KMS-11 (cell line): Measurements from ENCODE around the gene RASAL2.

ENCODE experiments used
- H2AFZ ChIP-seq: fragments of 200-600 bp; sonication (generic); 2 replicates; pipeline ENCODE4 v1.6.1; 2016; ENCODE audit warnings: antibody characterized with exemption, mixed run types, low read depth
- H3K27ac ChIP-seq: fragments of 200-600 bp; sonication (generic); 2 replicates; pipeline ENCODE4 v1.6.1; 2016; ENCODE audit warnings: mild to moderate bottlenecking, mixed run types
- H3K27me3 ChIP-seq: fragments of 200-600 bp; sonication (generic); 2 replicates; pipeline ENCODE4 v1.6.1; 2017; ENCODE audit warnings: mild to moderate bottlenecking, low read depth, mixed run types, moderate library complexity; ENCODE audit not compliant: insufficient read depth
- H3K36me3 ChIP-seq: fragments of 200-600 bp; sonication (generic); 2 replicates; pipeline ENCODE4 v1.6.1; 2017; ENCODE audit warnings: mild to moderate bottlenecking, mixed run types; ENCODE audit not compliant: insufficient read depth
- H3K4me1 ChIP-seq: fragments of 200-600 bp; sonication (generic); 2 replicates; pipeline ENCODE4 v1.6.1; 2016; ENCODE audit warnings: mild to moderate bottlenecking, low read depth, mixed run types; ENCODE audit not compliant: poor library complexity, severe bottlenecking
- H3K4me2 ChIP-seq: fragments of 200-600 bp; sonication (generic); 2 replicates; pipeline ENCODE4 v1.7.0; 2016; ENCODE audit warnings: mild to moderate bottlenecking, mixed run types
- H3K4me3 ChIP-seq: fragments of 200-600 bp; sonication (generic); IDR thresholded peaks from 2 replicates; pipeline ENCODE4 v1.6.1; 2017; ENCODE audit warnings: low read depth, low read length, mixed read lengths; ENCODE audit not compliant: insufficient read depth
- H3K79me2 ChIP-seq: fragments of 200-600 bp; sonication (generic); 2 replicates; pipeline ENCODE4 v1.6.1; 2016; ENCODE audit warnings: low read depth, mixed run types; ENCODE audit not compliant: insufficient read depth
- H3K9ac ChIP-seq: fragments of 200-600 bp; sonication (generic); 2 replicates; pipeline ENCODE4 v1.6.1; 2016; ENCODE audit warnings: mild to moderate bottlenecking, mixed run types
- H4K20me1 ChIP-seq: fragments of 200-600 bp; sonication (generic); 2 replicates; pipeline ENCODE4 v1.6.1; 2016; ENCODE audit warnings: mild to moderate bottlenecking, mixed run types; ENCODE audit not compliant: insufficient read depth
- TF ChIP-seq, protein P1 (sequence below): fragments of 200-600 bp; sonication (generic); conservative IDR thresholded peaks from 2 replicates; pipeline ENCODE4 v1.6.1; 2017; ENCODE audit warnings: low read depth, mild to moderate bottlenecking, antibody characterized with exemption, low read length, moderate library complexity, mixed read lengths

Gene RASAL2

GRCh38 chr1:178066296-178066907, 27.5 kb upstream of the RASAL2 start:
- no peaks in the 10 kb centered on the region for H3K4me1 ChIP-seq
- H3K4me2 ChIP-seq, result no peak overlapping the region
- no peaks in the 10 kb centered on the region for H3K36me3 ChIP-seq
- H2AFZ ChIP-seq, result no peak overlapping the region
- no peak overlapping the region for H3K27ac ChIP-seq
- no peaks in the 10 kb centered on the region for H4K20me1 ChIP-seq
- no peaks in the 10 kb centered on the region for H3K79me2 ChIP-seq
- H3K9ac ChIP-seq, result no peak overlapping the region
- H3K4me3 ChIP-seq, result no peak overlapping the region
- H3K27me3 ChIP-seq, result no peaks in the 10 kb centered on the region
- TF ChIP-seq, protein P1, sequence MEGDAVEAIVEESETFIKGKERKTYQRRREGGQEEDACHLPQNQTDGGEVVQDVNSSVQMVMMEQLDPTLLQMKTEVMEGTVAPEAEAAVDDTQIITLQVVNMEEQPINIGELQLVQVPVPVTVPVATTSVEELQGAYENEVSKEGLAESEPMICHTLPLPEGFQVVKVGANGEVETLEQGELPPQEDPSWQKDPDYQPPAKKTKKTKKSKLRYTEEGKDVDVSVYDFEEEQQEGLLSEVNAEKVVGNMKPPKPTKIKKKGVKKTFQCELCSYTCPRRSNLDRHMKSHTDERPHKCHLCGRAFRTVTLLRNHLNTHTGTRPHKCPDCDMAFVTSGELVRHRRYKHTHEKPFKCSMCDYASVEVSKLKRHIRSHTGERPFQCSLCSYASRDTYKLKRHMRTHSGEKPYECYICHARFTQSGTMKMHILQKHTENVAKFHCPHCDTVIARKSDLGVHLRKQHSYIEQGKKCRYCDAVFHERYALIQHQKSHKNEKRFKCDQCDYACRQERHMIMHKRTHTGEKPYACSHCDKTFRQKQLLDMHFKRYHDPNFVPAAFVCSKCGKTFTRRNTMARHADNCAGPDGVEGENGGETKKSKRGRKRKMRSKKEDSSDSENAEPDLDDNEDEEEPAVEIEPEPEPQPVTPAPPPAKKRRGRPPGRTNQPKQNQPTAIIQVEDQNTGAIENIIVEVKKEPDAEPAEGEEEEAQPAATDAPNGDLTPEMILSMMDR, result no peak

DNA sequence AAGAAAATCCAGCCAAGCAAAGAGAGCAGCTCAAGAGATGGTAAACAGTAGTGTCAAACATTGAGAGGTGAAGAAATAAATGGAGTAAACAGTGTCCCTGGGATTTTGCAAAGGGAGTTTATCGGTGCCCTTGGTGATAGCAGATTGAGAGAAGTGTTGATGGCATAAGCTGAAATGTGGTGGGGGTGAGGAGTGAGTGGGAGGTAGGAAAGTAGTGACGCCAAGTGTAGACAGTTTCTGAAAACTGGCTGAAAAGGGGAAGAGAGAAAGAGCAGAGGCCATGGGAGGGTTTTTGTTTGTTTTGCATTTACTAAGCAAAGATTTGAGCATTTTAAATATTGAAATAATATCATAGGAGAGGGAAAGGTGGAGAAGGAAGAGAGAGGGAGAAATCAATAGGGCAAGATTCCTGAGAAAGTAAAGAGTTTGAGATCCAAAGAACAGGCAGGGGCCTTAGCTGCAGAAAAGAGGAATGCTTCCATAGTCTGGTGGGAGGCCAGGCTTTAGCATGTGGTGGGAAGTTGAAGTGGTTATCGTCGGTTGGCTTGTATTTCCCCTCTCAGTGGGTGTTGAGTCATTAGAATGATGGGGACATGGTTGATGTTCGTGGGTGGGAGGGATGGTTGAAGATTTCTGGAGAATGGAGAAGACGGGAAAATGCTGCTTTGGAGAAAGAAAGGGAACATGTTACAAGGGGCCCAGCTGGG, 26.8 kb upstream of the RASAL2 start:
- no peaks in the 10 kb centered on the region for H3K4me1 ChIP-seq
- no peaks in the 10 kb centered on the region for H3K27me3 ChIP-seq
- H3K4me3 ChIP-seq, result no peak overlapping the region
- no peaks in the 10 kb centered on the region for H4K20me1 ChIP-seq
- no peak overlapping the region for H3K9ac ChIP-seq
- H2AFZ ChIP-seq, result no peak overlapping the region
- TF ChIP-seq, protein P1, result no peak
- no peak overlapping the region for H3K27ac ChIP-seq
- H3K36me3 ChIP-seq, result no peaks in the 10 kb centered on the region
- H3K4me2 ChIP-seq, result no peak overlapping the region
- no peaks in the 10 kb centered on the region for H3K79me2 ChIP-seq

- Histone ChIP-seq H3K79me2 (no peaks in the 10 kb centered on the region), H3K9ac (no peak overlapping the region), H3K4me2 (no peak overlapping the region), H4K20me1 (no peaks in the 10 kb centered on the region), H3K4me3 (no peak overlapping the region), H3K27ac (no peak overlapping the region), H3K4me1 (no peaks in the 10 kb centered on the region), H3K27me3 (no peaks in the 10 kb centered on the region), H2AFZ (no peak overlapping the region), H3K36me3 (no peaks in the 10 kb centered on the region)
- TF ChIP-seq, protein P1, result no peak
Observed at GRCh38 chr1:178071811-178072210, 22.1 kb upstream of the RASAL2 start.

DNA sequence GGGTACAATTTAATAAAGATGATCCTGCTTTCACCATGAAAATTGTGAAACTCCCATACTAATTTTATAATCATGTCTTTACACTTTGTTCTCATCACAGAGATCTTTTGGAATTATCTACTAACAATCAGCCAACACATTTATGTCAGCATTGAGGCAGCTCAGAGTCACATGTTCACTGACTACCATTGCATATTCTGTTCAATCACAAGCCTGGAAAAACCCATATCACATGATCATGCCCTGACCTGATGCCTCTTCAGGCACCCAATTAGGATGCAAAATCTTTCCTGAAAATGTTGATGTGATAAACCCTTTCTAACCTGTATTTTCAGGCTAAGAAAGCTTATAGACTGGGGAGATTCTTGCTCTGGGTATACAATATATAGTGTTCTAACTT, 21.6 kb upstream of the RASAL2 start:
- no peak overlapping the region for H3K27ac ChIP-seq
- H3K4me3 ChIP-seq, result no peak overlapping the region
- H3K4me1 ChIP-seq, result no peaks in the 10 kb centered on the region
- no peaks in the 10 kb centered on the region for H3K36me3 ChIP-seq
- H2AFZ ChIP-seq, result no peak overlapping the region
- TF ChIP-seq, protein P1, result no peak
- no peak overlapping the region for H3K9ac ChIP-seq
- H4K20me1 ChIP-seq, result no peaks in the 10 kb centered on the region
- no peaks in the 10 kb centered on the region for H3K79me2 ChIP-seq
- no peaks in the 10 kb centered on the region for H3K27me3 ChIP-seq
- no peak overlapping the region for H3K4me2 ChIP-seq
